HG03039 (cell line): ENCODE results near the gene PRKACA.
A peak's percentile ranks its signal among the peaks of the same experiment; 100 is the strongest.

Experiments
- ATAC-seq: cut with Tn5 transposase; IDR thresholded peaks from one replicate; pipeline ENCODE4 v1.9.1; 2021; ENCODE audit warnings: mild to moderate bottlenecking, moderate library complexity; ENCODE audit not compliant: unreplicated experiment

The PRKACA gene

GRCh38 chr19:14118165-14119051, 846 bp upstream of the PRKACA start:
- ATAC-seq, result peak; percentile 26

- peak; percentile 3 for ATAC-seq
These were observed 514 bp downstream of the PRKACA start for GRCh38 chr19:14116918-14117578.

GRCh38 chr19:14116525-14116917, 1.0 kb downstream of the PRKACA start:
- no peak for ATAC-seq

DNA sequence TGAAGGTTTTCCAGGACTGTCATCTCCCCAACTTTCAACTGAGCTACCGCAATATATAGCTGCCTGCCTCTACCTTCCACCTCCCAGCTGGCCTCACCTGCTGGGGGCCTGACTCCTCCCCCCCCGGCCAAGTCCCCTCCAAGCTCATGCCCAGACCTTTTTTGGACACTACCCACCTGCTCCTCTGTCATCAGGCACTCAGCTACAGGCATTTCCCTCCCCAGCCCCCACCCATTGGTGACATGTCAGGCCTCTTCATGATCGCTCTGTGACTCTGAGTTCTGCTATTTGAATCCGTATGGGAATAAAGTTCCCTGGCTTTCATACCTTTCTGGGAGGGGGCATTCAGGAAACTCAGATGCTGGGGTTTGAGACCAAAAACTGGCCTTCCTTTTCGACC, 1.8 kb downstream of the PRKACA start:
- ATAC-seq, result no peak

GRCh38 chr19:14114854-14115253, 2.7 kb downstream of the PRKACA start:
- no peak for ATAC-seq

- ATAC-seq, result no peak
These were observed 3.1 kb downstream of the PRKACA start for GRCh38 chr19:14114439-14114838.

DNA sequence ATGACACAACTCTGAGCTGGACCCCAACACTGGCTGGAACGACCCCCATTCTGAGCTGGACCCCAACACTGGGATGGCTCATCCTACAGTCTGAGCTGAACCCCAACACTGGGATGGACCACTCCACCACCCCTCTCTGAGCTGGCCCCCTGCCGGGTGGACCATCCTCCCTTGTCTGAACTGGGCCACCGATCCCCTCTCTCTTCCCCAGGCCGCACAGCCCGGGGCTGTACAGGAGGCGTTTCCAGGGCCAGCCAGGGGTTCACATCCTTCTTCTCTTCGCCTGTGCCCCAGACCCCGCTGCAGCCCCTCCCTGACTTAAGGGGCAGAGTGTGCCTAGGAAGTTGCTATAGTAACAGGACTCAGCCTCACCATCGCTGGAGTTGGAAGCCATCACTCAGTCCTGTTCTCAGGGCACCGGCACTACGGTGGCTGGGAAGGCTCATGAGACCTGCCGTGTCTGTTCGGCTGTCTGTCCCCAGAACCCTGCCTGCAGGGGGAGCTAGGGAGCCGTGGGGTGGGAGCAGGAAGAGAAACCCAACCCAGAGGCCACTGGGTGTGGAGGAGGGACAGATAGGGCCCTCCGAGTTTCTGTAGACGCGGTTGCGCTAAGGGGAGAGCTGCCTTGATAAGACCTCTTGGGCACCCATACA, 3.7 kb downstream of the PRKACA start:
- no peak for ATAC-seq

GRCh38 chr19:14112809-14113385, 4.7 kb downstream of the PRKACA start:
- ATAC-seq, result no peak

GRCh38 chr19:14112051-14112808, 5.3 kb downstream of the PRKACA start:
- ATAC-seq, result no peak

GRCh38 chr19:14111486-14111885, 6.1 kb downstream of the PRKACA start:
- no peak for ATAC-seq

GRCh38 chr19:14110650-14111049, 6.9 kb downstream of the PRKACA start:
- ATAC-seq, result no peak

GRCh38 chr19:14107581-14108461, 9.7 kb downstream of the PRKACA start:
- ATAC-seq, result no peak

- no peak for ATAC-seq
These were observed 10.7 kb downstream of the PRKACA start for GRCh38 chr19:14106840-14107239.

DNA sequence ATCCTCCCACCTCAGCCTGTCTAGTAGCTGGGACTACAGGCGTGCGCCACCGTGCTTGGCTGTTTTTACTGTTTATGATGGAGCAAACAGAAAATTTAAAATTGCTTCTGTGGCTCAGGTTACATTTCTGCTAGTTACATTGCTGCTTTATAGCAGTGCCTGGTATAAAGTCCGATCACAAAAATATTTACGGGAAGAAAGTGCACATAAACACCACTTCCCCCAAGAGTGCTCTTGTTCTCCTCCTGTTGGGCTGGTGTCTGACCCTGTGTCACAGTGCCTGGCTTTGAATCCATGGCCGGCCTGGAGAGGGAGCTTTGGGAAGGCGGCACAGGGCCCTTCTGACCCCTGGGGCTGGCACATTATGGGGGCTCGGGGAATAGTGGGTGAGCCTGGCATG, 11.9 kb downstream of the PRKACA start:
- no peak for ATAC-seq

DNA sequence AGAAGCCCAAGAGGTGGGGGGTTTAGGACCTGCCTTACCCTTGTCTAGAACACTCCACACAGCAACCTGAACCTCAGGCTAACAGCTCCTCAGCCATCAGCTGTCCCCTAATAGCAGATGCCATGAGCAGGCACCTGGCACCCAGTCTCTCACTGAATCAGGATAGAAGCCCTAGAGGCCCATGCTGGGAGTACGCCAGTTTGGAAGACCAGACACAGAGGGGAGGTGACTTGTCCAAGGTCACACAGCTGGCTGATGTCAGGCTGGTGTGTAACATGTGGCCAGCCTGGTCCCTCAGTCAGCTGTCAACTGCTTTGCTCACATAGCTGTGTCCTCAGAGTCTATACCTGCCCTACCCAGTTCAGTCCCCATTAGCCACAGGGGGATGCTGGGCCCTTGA, 14.3 kb downstream of the PRKACA start:
- no peak for ATAC-seq

DNA sequence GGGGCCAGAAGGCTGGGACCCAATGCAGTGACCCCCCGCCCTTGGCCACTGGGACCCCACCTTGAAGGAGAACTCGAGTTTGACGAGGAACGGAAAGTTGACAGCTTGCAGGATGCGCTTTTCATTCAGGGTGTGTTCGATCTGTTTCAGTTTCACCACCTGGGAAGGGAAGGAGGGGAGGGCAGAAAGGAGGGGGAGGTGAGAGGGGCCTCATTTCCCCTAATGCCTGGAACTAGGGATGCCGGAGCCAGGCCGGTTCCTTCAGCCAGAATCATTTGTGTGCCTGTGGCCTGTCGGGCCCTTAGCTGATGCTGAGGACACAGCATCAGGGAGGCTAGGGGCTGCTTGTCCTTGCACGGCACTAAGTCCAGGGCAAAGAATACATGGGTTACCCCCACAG, 14.8 kb downstream of the PRKACA start:
- no peak for ATAC-seq

GRCh38 chr19:14102102-14102696, 15.4 kb downstream of the PRKACA start:
- ATAC-seq, result no peak

GRCh38 chr19:14101003-14101545, 16.5 kb downstream of the PRKACA start:
- no peak for ATAC-seq

DNA sequence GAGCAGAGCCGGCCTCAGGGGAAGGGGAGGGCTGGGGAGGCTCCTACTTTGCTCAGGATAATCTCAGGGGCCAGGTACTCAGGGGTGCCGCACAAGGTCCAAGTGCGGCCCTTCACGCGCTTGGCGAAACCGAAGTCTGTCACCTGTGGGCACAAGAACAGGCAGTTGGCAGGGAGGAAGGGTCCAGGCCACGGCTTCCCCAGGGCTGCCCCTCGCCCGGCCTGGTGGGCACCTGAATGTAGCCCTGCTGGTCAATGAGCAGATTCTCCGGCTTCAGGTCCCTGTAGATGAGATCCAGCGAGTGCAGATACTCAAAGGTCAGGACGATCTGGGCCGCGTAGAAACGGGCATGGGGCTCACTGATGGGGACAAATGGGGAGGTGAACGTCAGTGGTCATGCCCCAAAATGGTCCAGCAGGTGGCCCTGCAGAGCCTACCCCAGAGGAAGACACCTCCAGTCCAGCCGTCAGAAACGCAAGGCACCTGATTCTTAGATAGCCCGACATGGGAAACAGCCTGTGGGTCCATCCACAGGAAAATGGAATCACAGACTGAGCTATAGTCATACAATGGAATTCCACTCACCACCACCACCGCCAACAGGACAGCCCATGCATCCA, 19.9 kb downstream of the PRKACA start:
- no peak for ATAC-seq
